GM23338 (cell line): ENCODE data around the gene SLC35D3. TPM values are rescaled to one million over a fixed set of nuclear protein-coding genes. Genes with fewer than 3 reads are reported as not detected.

ENCODE experiments used
- ATAC-seq: fragments of 200-7000 bp; cut with Tn5 transposase; 3 replicates; pipeline ENCODE4 v1.9.1; 2020
- DNase-seq: peaks from one replicate; pipeline ENCODE4 v3.0.0-alpha.2; 2015; ENCODE audit warnings: low spot score
- H2AFZ ChIP-seq: fragments of 200-600 bp; sonication (generic); 2 replicates; pipeline ENCODE4 v1.8.0; 2016; ENCODE audit warnings: antibody characterized with exemption, mild to moderate bottlenecking, moderate library complexity
- H3F3A ChIP-seq: fragments of 200-600 bp; sonication (generic); replicated peaks from 2 replicates; pipeline ENCODE4 v1.8.0; 2017; ENCODE audit warnings: antibody characterized with exemption, mixed run types, low read depth
- H3K27ac ChIP-seq: fragments of 200-600 bp; sonication (generic); 2 replicates; pipeline ENCODE4 v1.6.1; 2016; ENCODE audit warnings: low read depth
- H3K27me3 ChIP-seq: fragments of 200-600 bp; sonication (generic); 2 replicates; pipeline ENCODE4 v1.8.0; 2016; ENCODE audit warnings: mild to moderate bottlenecking, mixed run types, moderate library complexity; ENCODE audit not compliant: insufficient read depth
- H3K36me3 ChIP-seq: fragments of 200-600 bp; sonication (generic); 2 replicates; pipeline ENCODE4 v1.8.0; 2016; ENCODE audit warnings: mild to moderate bottlenecking; ENCODE audit not compliant: insufficient read depth
- H3K4me1 ChIP-seq: fragments of 200-600 bp; sonication (generic); 2 replicates; pipeline ENCODE4 v1.8.0; 2016; ENCODE audit warnings: mild to moderate bottlenecking, moderate library complexity; ENCODE audit not compliant: insufficient read depth
- H3K4me2 ChIP-seq: fragments of 200-600 bp; sonication (generic); 2 replicates; pipeline ENCODE4 v1.7.1; 2017; ENCODE audit warnings: mixed run types
- H3K4me3 ChIP-seq: fragments of 200-600 bp; sonication (generic); 2 replicates; pipeline ENCODE4 v1.6.1; 2016; ENCODE audit warnings: mixed run types
- H3K79me2 ChIP-seq: fragments of 200-600 bp; sonication (generic); replicated peaks from 2 replicates; pipeline ENCODE4 v1.8.0; 2017; ENCODE audit warnings: mild to moderate bottlenecking; ENCODE audit not compliant: insufficient read depth
- H3K9me2 ChIP-seq: fragments of 200-600 bp; sonication (generic); 2 replicates; pipeline ENCODE4 v1.8.0; 2017; ENCODE audit not compliant: insufficient read depth
- H4K20me1 ChIP-seq: fragments of 200-600 bp; sonication (generic); replicated peaks from 2 replicates; pipeline ENCODE4 v1.8.0; 2017; ENCODE audit warnings: mild to moderate bottlenecking; ENCODE audit not compliant: insufficient read depth
- H3K27ac Mint-ChIP-seq: 2 replicates; pipeline ENCODE4 v1.8.0; 2020; ENCODE audit warnings: inconsistent platforms, mild to moderate bottlenecking, moderate library complexity, mixed read lengths
- H3K27me3 Mint-ChIP-seq: 3 replicates; pipeline ENCODE4 v1.8.0; 2022; ENCODE audit warnings: low read depth, mild to moderate bottlenecking, moderate library complexity, mixed read lengths, inconsistent platforms; ENCODE audit not compliant: insufficient read depth, poor library complexity
- H3K36me3 Mint-ChIP-seq: 3 replicates; pipeline ENCODE4 v1.8.0; 2021; ENCODE audit warnings: low read depth, mild to moderate bottlenecking, inconsistent platforms, moderate library complexity, mixed read lengths
- H3K4me1 Mint-ChIP-seq: 3 replicates; pipeline ENCODE4 v1.8.0; 2020; ENCODE audit warnings: mild to moderate bottlenecking, inconsistent platforms, mixed read lengths
- H3K4me3 Mint-ChIP-seq: 3 replicates; pipeline ENCODE4 v1.8.0; 2021; ENCODE audit warnings: moderate library complexity, mild to moderate bottlenecking, inconsistent platforms, mixed read lengths
- H3K9me3 Mint-ChIP-seq: 3 replicates; pipeline ENCODE4 v1.8.0; 2020; ENCODE audit warnings: moderate library complexity, mild to moderate bottlenecking, inconsistent platforms, mixed read lengths
- JUNB ChIP-seq: IDR thresholded peaks from one replicate; pipeline ENCODE4 v1.6.1; 2016; ENCODE audit warnings: antibody characterized with exemption; ENCODE audit not compliant: unreplicated experiment
- ZNF331 ChIP-seq: fragments of 250-450 bp; sonication (Bioruptor Pico); IDR thresholded peaks from 2 replicates; pipeline ENCODE4 v1.5.0; 2020; ENCODE audit warnings: low read depth, mild to moderate bottlenecking, moderate library complexity
- ZNF462 ChIP-seq: fragments of 250-450 bp; sonication (Bioruptor Pico); IDR thresholded peaks from 2 replicates; pipeline ENCODE4 v1.5.0; 2020; ENCODE audit warnings: mild to moderate bottlenecking, moderate library complexity
- polyA plus RNA-seq: library from polyadenylated mRNA; unstranded; fragments of >200 nt; fragmentation: Nextera tagmentation; extraction: Ambion mirVana; gene quantifications from 2 replicates; pipeline ENCODE4 v1.2.1, GENCODE V29; 2016
- total RNA-seq: library from RNA; depleted of rRNA; stranded (reverse); fragments of >200 nt; shearing (Covaris generic); gene quantifications from 2 replicates; pipeline ENCODE4 v1.2.3, GENCODE V29; 2014

Gene SLC35D3
- total and polyA plus RNA-seq, 2 experiments from 2014 or later, result 0.59 to 1.6 TPM

- no peak overlapping the region for H3K4me3 ChIP-seq
- H3K4me3 Mint-ChIP-seq, result no peak overlapping the region
Observed at GRCh38 chr6:136887953-136888352, 34.1 kb upstream of the SLC35D3 start.

More at GRCh38 chr6:136887953-136888352, 34.1 kb upstream of the SLC35D3 start:
- no peaks in the 10 kb centered on the region for H3K27me3 Mint-ChIP-seq
- no peak overlapping the region for H3K27ac Mint-ChIP-seq
- no peak for TF ChIP-seq ZNF462 (CRISPR knock-in tag)
- no peak for TF ChIP-seq JUNB
- no peak for TF ChIP-seq ZNF331
- Histone ChIP-seq H3F3A (no peaks in the 10 kb centered on the region), H3K27me3 (no peaks in the 10 kb centered on the region), H3K27ac (no peak overlapping the region), H3K4me1 (no peaks in the 10 kb centered on the region), H3K9me2 (no peaks in the 10 kb centered on the region), H2AFZ (no peak overlapping the region), H3K36me3 (no peaks in the 10 kb centered on the region), H3K4me2 (no peak overlapping the region), H4K20me1 (no peaks in the 10 kb centered on the region), H3K79me2 (no peaks in the 10 kb centered on the region)
- H3K9me3 Mint-ChIP-seq, result no peaks in the 10 kb centered on the region
- H3K36me3 Mint-ChIP-seq, result no peaks in the 10 kb centered on the region
- peaks cover 4% of the 10 kb centered on the region; the same call in 1 of the 3 replicates for H3K4me1 Mint-ChIP-seq
- DNase-seq, result no peak
- no peak for ATAC-seq
